Memory B cell (primary cell): ENCODE data around the gene PCDHGA5.
A peak's percentile ranks its signal among the peaks of the same experiment; 100 is the strongest.
"Not testable (repeated sequence)": the region's sequence is repeated elsewhere in the genome, so short reads cannot be mapped to it uniquely, and the experiment has no call there.

Experiments
- ATAC-seq: fragments of 150-1000 bp; cut with Tn5 transposase; 2 replicates; pipeline ENCODE4 v1.10.0; 2021; ENCODE audit warnings: low read depth, mild to moderate bottlenecking, moderate library complexity
- DNase-seq, 2 donors: peaks; one replicate each; pipeline ENCODE4 v3.0.0; 2022; ENCODE audit warnings: low spot score in 2 of 2
- H3K27ac Mint-ChIP-seq: one replicate; pipeline ENCODE4 v1.8.0; 2022; ENCODE audit warnings: mild to moderate bottlenecking, moderate library complexity, mixed read lengths
- H3K27me3 Mint-ChIP-seq: one replicate; pipeline ENCODE4 v1.8.0; 2022; ENCODE audit warnings: mixed read lengths
- H3K36me3 Mint-ChIP-seq: one replicate; pipeline ENCODE4 v1.8.0; 2022; ENCODE audit warnings: mild to moderate bottlenecking, mixed read lengths
- H3K4me1 Mint-ChIP-seq: one replicate; pipeline ENCODE4 v1.8.0; 2022; ENCODE audit warnings: mixed read lengths
- H3K4me3 Mint-ChIP-seq: one replicate; pipeline ENCODE4 v1.8.0; 2022; ENCODE audit warnings: mild to moderate bottlenecking, moderate library complexity, mixed read lengths
- H3K9me3 Mint-ChIP-seq: one replicate; pipeline ENCODE4 v1.8.0; 2022; ENCODE audit warnings: mixed read lengths

Gene PCDHGA5

GRCh38 chr5:141407790-141408505 is 44.0 kb downstream of the PCDHGA5 start, which contains the start of gene PCDHGB6:
Gene PCDHGB6, plus strand, starts transcription at chr5:141408021. Its CDS starts 182 bp downstream, at chr5:141408203.
- Mint-ChIP-seq H3K4me3 (peak within 1 kb of the TSS; percentile 72), H3K27ac (peak within 1 kb of the TSS; percentile 53), H3K27me3 (peaks cover 25% of the 10 kb centered on the region), H3K36me3 (peaks cover 12% of the 10 kb centered on the region), H3K9me3 (peaks cover 17% of the 10 kb centered on the region)
- H3K4me1 Mint-ChIP-seq, DNase-seq: not testable (repeated sequence)
- peak; percentile 60 for ATAC-seq

- Mint-ChIP-seq H3K27ac (peak overlapping the region; percentile 77), H3K9me3 (peaks cover 15% of the 10 kb centered on the region), H3K4me3 (no peak overlapping the region), H3K27me3 (peaks cover 28% of the 10 kb centered on the region), H3K4me1 (peaks cover 8% of the 10 kb centered on the region), H3K36me3 (peaks cover 12% of the 10 kb centered on the region)
- DNase-seq = no peak
- no peak for ATAC-seq
Measured at GRCh38 chr5:141409598-141410306, 45.8 kb downstream of the PCDHGA5 start.

GRCh38 chr5:141411575-141411974 is 47.6 kb downstream of the PCDHGA5 start:
- no peak overlapping the region for H3K4me3 Mint-ChIP-seq
- H3K27ac Mint-ChIP-seq = no peak overlapping the region
- peaks cover 25% of the 10 kb centered on the region for H3K27me3 Mint-ChIP-seq
- H3K36me3 Mint-ChIP-seq = peaks cover 9% of the 10 kb centered on the region
- H3K9me3 Mint-ChIP-seq = peaks cover 9% of the 10 kb centered on the region
- ATAC-seq = no peak
- H3K4me1 Mint-ChIP-seq = peaks cover 8% of the 10 kb centered on the region
- DNase-seq = no peak

- Mint-ChIP-seq H3K27ac (peak within 1 kb of the TSS; percentile 70), H3K27me3 (peaks cover 27% of the 10 kb centered on the region), H3K36me3 (peaks cover 11% of the 10 kb centered on the region), H3K4me3 (peak within 1 kb of the TSS; percentile 86), H3K4me1 (peaks cover 10% of the 10 kb centered on the region), H3K9me3 (peaks cover 11% of the 10 kb centered on the region)
- DNase-seq (no peak), ATAC-seq (peak; percentile 75)
Measured at GRCh38 chr5:141412854-141413539, 49.0 kb downstream of the PCDHGA5 start, which contains the start of gene PCDHGA10. Gene PCDHGA10, plus strand, starts transcription at chr5:141412987. Its CDS starts 189 bp downstream, at chr5:141413176.

DNA sequence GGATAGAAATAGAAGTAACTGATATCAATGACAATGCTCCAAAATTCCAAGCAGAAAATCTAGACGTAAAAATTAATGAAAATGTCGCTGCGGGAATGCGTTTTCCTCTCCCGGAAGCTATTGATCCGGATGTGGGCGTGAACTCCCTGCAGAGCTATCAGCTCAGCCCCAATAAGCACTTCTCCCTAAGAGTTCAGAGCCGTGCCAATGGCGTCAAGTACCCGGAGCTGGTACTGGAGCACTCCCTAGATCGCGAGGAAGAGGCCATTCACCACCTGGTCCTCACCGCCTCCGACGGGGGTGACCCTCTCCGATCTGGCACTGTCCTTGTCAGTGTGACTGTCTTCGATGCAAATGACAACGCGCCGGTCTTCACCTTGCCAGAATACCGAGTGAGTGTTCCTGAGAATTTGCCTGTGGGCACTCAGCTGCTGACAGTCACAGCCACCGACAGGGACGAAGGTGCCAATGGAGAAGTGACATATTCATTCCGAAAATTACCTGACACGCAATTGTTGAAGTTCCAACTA is 49.6 kb downstream of the PCDHGA5 start:
- Mint-ChIP-seq H3K27me3 (peaks cover 29% of the 10 kb centered on the region), H3K36me3 (peaks cover 9% of the 10 kb centered on the region), H3K4me1 (peaks cover 8% of the 10 kb centered on the region), H3K9me3 (peaks cover 12% of the 10 kb centered on the region), H3K27ac (no peak overlapping the region), H3K4me3 (peak overlapping the region; percentile 86)
- DNase-seq (no peak), ATAC-seq (no peak)

GRCh38 chr5:141414548-141415274 is 50.7 kb downstream of the PCDHGA5 start:
- H3K36me3 Mint-ChIP-seq, ATAC-seq, H3K4me3 Mint-ChIP-seq, H3K4me1 Mint-ChIP-seq, DNase-seq: not testable (repeated sequence)
- Mint-ChIP-seq H3K9me3 (peaks cover 12% of the 10 kb centered on the region), H3K27me3 (peaks cover 26% of the 10 kb centered on the region), H3K27ac (peak overlapping the region; percentile 16)

DNA sequence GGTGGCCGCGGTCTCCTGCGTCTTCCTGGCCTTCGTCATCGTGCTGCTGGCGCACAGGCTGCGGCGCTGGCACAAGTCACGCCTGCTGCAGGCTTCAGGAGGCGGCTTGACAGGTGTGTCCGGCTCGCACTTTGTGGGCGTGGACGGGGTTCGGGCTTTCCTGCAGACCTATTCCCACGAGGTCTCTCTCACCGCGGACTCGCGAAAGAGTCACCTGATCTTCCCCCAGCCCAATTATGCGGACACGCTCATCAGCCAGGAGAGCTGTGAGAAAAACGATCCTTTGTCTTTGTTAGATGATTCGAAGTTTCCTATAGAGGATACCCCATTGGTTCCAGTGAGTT is 51.3 kb downstream of the PCDHGA5 start:
- Mint-ChIP-seq H3K9me3 (peaks cover 11% of the 10 kb centered on the region), H3K27me3 (peaks cover 25% of the 10 kb centered on the region), H3K4me3 (peak overlapping the region; percentile 12)
- not testable (repeated sequence) for H3K27ac Mint-ChIP-seq, H3K36me3 Mint-ChIP-seq, H3K4me1 Mint-ChIP-seq, DNase-seq
- peak; percentile 19 for ATAC-seq
